Measurements from ENCODE around the gene SS18L1.

Gene SS18L1

GRCh38 chr20:62174021-62174804 is 30.6 kb downstream of the SS18L1 start:
- H3K9me3 Mint-ChIP-seq = no peaks in the 10 kb centered on the region
- no peak overlapping the region for H3K27ac Mint-ChIP-seq
- H3K4me3 Mint-ChIP-seq = no peak overlapping the region
- H3K4me1 Mint-ChIP-seq = no peaks in the 10 kb centered on the region
- no peak for TF ChIP-seq CTCF (IDR thresholded peaks at IDR 0.05; ENCODE audit: unreplicated experiment in 3 of 3)
- H3K36me3 Mint-ChIP-seq (ENCODE audit: low read depth) = peaks cover 20% of the 10 kb centered on the region
- no peaks in the 10 kb centered on the region for H3K27me3 Mint-ChIP-seq (ENCODE audit: low read depth)

GRCh38 chr20:62174870-62175624 is 31.5 kb downstream of the SS18L1 start:
- no peaks in the 10 kb centered on the region for H3K27me3 Mint-ChIP-seq (ENCODE audit: low read depth)
- no peaks in the 10 kb centered on the region for H3K4me1 Mint-ChIP-seq
- H3K27ac Mint-ChIP-seq = no peak overlapping the region
- H3K36me3 Mint-ChIP-seq (ENCODE audit: low read depth) = peaks cover 21% of the 10 kb centered on the region
- H3K4me3 Mint-ChIP-seq = no peak overlapping the region
- TF ChIP-seq CTCF (IDR thresholded peaks at IDR 0.05; ENCODE audit: unreplicated experiment in 3 of 3) = no peak
- H3K9me3 Mint-ChIP-seq = no peaks in the 10 kb centered on the region

GRCh38 chr20:62175711-62176110 is 32.1 kb downstream of the SS18L1 start:
- no peak overlapping the region for H3K27ac Mint-ChIP-seq
- no peaks in the 10 kb centered on the region for H3K27me3 Mint-ChIP-seq (ENCODE audit: low read depth)
- H3K4me1 Mint-ChIP-seq = no peaks in the 10 kb centered on the region
- no peak overlapping the region for H3K4me3 Mint-ChIP-seq
- no peaks in the 10 kb centered on the region for H3K9me3 Mint-ChIP-seq
- TF ChIP-seq CTCF (IDR thresholded peaks at IDR 0.05; ENCODE audit: unreplicated experiment in 3 of 3) = no peak
- peaks cover 21% of the 10 kb centered on the region for H3K36me3 Mint-ChIP-seq (ENCODE audit: low read depth)

GRCh38 chr20:62176866-62177265 is 33.3 kb downstream of the SS18L1 start:
- H3K27ac Mint-ChIP-seq = no peak overlapping the region
- TF ChIP-seq CTCF (IDR thresholded peaks at IDR 0.05; ENCODE audit: unreplicated experiment in 3 of 3) = no peak
- H3K4me3 Mint-ChIP-seq = no peak overlapping the region
- no peaks in the 10 kb centered on the region for H3K4me1 Mint-ChIP-seq
- no peaks in the 10 kb centered on the region for H3K9me3 Mint-ChIP-seq
- H3K27me3 Mint-ChIP-seq (ENCODE audit: low read depth) = no peaks in the 10 kb centered on the region
- H3K36me3 Mint-ChIP-seq (ENCODE audit: low read depth) = peaks cover 21% of the 10 kb centered on the region

GRCh38 chr20:62177307-62177706 is 33.7 kb downstream of the SS18L1 start:
- Mint-ChIP-seq H3K4me1 (no peaks in the 10 kb centered on the region), H3K36me3 (ENCODE audit: low read depth) (peaks cover 21% of the 10 kb centered on the region), H3K4me3 (no peak overlapping the region), H3K27ac (no peak overlapping the region), H3K27me3 (ENCODE audit: low read depth) (no peaks in the 10 kb centered on the region), H3K9me3 (no peaks in the 10 kb centered on the region)
- no peak for TF ChIP-seq CTCF (IDR thresholded peaks at IDR 0.05; ENCODE audit: unreplicated experiment in 3 of 3)
